NCI-H446 (cell line): ENCODE data around the gene LAMA5.

Source experiments
- DNase-seq, 2 experiments: peaks; one replicate each; lab custom pipeline; 2025; lab: John Stamatoyannopoulos, UW

LAMA5 gene

DNA sequence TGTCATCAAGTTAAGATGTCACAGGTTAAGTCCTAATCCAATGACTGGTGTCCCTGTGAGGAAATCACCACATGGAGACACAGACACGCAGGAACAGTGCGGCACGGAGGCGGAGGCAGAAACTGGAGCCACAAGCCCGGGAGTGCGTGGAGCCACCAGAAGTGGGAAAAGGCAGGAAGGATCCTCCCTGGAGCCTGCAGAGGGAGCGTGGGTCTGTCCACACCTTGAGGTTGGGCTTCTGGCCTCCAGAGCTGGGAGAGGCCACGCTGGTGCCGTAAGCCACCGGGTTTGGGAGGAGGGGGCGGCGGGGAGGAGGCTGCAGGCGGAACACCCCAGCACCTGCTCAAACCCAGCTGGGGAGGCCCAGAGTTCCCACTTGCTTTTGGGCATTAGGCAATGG is 36.2 kb upstream of the LAMA5 start:
- no peak for DNase-seq

DNA sequence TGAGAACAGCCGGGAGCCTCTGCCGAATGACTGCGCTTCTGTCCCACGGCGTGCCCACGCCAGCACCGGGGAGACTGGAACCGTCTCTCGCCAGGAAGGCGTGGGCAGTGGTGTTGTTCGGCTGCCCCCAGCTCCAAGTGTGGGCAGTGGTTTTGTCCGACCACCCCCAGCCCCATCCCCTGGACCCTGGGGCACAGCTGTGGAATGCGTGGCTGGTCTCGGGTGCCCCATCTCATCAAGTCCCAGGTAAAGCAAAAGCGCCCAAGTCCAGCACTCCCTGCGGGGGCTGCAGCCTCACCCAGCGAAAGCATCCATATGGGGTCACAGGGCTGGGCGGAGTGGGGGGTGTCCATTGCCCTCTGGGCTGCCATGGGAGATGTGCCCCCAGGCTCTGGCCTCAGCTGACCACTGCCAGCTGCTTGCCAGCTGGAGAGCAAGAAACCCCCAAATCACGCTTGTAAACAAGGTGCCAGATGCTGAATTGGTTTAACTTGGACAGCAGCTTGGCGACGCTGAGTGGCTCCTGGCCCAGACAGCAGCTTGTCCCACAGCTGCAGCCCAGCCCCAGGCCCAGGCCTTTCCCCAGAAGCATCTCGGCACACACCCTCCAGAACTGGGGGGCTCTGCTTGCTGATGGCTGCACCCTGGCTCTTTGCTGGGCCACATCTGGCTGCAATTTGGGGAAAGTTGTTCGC is 35.5 kb upstream of the LAMA5 start:
- DNase-seq, result no peak

- no peak for DNase-seq
Observed at GRCh38 chr20:62401331-62401779, 34.2 kb upstream of the LAMA5 start.

GRCh38 chr20:62400541-62400940 is 33.4 kb upstream of the LAMA5 start:
- no peak for DNase-seq

- DNase-seq, result no peak
Observed at GRCh38 chr20:62400021-62400420, 32.9 kb upstream of the LAMA5 start.

- DNase-seq, result no peak
Observed at GRCh38 chr20:62398120-62398821, 31.2 kb upstream of the LAMA5 start.

DNA sequence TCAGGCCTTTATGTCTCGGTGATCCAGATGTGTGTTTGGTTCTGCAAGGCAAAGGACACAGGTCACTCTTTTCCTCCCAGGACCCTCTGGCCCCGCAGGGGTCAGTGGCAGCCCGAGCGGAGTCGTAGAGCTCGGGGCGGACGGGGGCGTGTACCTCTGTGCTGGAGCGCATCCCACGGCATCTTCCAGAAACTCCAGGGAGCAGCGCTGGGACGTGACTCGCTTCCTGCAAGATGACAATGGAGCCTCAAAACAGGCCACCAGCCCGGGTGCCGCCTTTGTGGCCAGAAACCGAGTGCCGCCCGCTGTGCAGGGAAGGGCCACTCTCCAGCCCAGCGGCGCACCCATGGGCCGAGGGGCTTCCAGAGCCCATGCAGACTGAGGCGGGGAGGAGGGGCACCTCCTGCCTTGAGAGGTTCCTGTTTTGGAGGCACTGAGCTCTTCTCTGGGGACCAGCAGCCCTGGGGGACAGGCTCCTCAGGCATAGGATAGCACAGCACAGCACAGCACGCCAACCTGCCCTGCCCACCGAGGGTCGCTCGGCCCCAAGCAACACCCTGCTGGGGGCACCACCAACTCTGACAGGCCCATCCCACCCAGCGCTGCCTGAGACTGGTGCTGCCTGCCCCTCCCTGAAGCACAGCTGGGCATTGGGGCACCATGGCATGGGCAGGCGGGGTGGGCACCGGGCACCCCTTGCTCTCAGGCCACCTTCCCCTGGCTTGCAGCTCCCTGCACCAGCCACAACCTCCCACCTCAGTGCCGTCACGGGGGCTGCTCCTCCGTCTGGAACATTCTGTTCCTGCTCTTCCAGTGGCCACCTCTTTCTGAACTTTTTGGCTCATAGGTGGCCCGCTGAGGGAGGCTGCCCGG is 29.5 kb upstream of the LAMA5 start:
- no peak for DNase-seq

- no peak for DNase-seq
Observed at GRCh38 chr20:62395311-62396242, 28.5 kb upstream of the LAMA5 start.

GRCh38 chr20:62394248-62395245 is 27.4 kb upstream of the LAMA5 start:
- no peak for DNase-seq

DNA sequence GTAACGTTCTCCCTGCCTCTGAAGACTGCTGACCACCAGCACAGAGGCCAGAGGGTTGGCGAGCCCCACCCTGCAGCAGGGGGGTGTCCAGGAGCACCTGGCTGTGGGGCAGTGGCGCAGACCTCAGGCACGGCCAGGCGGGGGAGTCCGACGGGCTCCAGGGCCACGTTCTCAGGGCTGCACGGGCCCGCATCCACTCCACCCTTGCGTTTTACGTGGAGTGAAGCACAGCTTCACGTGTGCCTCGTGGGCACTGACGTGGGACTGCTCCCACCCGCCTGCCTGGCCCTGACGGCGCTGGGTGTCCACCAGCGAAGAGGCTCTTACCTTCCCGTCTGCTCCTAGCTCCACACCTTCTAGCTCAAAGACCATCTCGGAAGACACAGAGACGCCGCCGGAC is 26.7 kb upstream of the LAMA5 start:
- DNase-seq, result no peak

DNA sequence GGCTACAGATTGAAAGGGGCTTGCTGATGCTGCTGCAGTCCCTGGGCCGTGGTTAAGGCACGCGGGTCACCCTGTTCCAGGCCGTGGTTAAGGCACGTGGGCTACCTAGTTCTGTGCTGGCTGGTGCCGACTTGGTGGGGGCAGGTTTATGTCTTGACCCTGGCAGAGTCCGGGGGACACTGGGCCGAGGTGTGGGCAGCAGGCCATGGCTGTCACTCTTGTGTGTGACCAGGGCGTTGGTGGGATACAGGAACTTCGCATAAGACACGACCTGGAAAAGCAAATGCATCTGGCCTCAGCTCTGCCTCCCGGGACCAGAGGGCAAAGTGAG is 26.2 kb upstream of the LAMA5 start:
- DNase-seq, result no peak

DNA sequence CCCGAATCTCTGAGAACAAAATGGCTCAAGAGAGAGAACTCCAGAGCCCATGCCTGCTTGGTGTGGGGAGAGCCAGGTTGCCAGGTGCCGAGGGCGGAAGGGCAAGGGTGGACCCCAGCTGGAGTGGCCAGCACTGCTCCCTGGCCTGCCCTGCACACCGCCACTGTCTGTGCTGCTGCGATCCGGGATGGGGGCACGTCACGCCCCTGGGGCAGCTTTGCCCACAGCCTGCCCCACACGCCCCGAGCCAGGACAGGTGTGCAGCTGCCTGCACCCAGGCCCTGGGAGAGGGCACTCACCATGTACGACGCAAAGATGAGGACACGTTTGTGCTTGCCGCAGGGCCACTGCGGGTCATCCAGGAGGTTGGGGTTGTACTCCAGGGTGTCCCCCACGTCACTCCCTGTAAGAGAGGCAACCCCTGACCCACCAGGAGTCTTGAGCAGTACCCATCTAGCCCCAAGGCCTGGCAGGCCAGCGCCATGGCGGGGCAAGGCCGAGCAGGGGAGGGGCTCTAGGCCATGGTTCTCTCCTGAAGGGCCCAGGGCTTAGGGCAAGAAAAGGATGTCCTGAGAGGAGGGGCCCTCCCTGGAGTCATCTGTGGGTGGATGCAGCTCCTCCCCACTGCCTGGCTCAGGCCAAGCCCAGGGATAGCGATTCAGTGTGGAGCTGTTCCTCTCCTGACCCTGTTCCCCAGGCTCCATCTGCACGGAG is 25.7 kb upstream of the LAMA5 start:
- no peak for DNase-seq

DNA sequence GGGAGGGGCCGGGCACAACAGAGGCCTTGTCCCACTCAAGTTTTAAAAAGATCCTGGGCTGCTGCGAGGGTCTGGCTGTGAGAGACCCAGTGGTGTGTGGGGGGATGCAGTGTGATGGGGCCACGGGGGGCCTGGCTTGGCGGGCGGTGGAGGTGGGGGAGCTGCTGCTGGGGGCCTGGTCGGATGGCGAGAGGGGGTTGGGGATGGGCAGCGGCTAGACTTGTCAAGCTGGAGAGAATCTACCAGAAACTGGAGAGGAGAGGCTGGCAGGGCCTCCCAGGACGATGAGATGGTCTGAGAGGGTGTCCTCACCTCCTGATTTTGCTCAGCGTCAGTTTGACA is 24.9 kb upstream of the LAMA5 start:
- no peak for DNase-seq

- DNase-seq, result no peak
Observed at GRCh38 chr20:62391165-62392076, 24.3 kb upstream of the LAMA5 start.

DNA sequence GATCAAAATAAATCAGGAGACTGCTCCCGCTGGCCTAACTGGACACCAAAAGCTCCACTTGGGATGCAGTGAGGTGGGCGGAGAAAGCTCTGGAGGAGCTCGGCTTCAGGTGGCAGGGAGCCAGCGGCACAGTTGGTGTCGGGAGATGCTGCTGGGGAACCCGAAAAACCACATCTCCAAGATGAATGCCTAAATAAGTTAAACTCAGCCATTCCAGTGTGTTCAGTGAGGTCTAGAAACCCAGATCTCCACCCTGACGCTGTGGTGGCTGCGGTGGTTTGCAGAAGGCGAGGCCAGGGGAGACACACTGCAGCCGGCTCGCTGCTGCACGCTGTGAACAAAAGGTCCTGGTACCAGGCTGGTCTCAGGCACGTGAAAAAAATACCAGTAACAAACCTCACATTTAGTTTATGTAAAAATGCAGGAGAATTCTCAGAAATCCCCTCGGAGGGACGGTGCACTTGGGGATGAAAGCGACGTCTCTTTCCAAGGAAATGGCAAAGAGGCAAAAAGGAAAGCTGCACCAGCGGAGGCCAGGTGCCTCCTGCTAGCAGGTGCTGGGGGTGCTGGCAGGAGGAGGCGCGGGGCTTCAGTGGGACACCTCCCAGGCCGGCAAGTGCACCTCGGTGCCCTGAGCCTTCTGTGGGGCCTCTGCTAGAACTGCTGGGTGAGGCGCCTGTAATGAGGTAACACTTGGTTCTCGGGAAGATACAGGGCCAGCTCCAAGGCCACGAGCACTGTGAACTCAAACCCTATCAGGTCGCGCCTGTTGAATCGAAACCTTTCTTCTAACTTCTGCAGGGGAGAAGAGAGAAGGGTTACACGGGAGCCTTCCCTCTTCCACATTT is 23.4 kb upstream of the LAMA5 start:
- no peak for DNase-seq

DNA sequence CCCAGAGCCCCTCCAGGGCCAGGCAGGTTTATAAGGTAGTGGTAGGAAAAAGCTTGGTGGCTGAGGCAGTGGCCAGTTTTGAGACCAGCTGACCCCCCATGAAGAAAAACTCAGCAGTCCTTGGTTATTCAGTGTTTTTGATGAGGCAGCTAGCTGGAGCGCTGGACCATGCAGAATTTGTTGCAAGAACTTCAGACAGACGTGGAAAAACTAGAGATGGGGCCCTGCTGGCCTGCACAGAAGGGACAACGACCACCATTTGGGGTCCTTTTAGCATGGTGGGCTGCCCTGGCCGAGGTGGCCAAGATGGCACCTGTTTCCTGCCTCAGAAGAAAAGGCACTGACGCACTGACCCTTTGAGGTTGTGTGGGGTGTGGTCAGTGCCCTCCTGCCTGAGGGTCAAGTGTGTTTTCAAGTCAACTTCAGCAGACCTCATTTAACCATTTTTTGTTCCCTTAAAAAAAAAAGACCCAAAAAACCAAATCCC is 22.5 kb upstream of the LAMA5 start:
- no peak for DNase-seq

DNA sequence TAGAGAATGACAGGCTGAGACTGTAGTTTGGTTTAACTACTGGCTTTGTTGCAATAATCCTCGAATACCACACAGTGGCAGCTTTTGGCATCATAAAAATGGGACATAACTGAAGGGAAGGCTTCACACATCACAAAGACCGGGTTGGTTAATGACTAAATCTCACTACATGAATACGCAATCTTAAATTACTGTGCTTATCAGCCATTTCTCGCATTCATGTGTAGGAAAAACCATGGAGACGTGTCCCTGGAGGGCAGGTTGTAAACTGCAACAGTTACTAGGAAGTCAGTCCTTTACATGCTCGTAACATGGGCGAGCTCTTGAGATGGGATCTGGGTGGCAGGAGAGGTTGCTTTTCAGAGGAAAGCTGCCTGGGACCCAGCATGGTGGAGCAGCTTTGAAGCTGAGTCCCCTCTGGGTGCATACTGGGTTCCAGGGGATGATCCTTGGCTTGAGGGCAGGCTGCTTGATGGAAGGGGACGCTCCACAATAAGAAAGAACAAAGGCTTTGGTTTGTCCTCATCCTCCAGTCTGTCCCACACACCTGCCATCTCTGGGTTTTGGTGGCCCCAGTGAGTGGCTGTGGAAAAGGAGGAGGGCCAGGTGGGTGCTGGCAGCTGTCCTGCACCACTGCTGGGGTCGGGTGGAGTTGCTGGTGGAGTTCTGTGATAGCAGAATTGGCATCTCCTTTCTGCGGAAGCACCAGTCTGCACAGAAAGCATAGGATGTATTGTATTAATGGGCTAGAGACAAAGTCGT is 21.9 kb upstream of the LAMA5 start:
- DNase-seq, result no peak
